GM18907 (cell line): ENCODE results near the gene LMX1A.

Experiments
- ATAC-seq: cut with Tn5 transposase; IDR thresholded peaks from one replicate; pipeline ENCODE4 v1.9.1; 2021; ENCODE audit warnings: mild to moderate bottlenecking, moderate library complexity; ENCODE audit not compliant: unreplicated experiment

LMX1A gene

GRCh38 chr1:165169729-165170128, 186.8 kb downstream of the LMX1A start:
- no peak for ATAC-seq

GRCh38 chr1:165169028-165169427, 187.5 kb downstream of the LMX1A start:
- no peak for ATAC-seq

- ATAC-seq: no peak
Observed at GRCh38 chr1:165168467-165168866, 188.0 kb downstream of the LMX1A start.

GRCh38 chr1:165162671-165163241, 193.8 kb downstream of the LMX1A start:
- no peak for ATAC-seq

- no peak for ATAC-seq
Observed at GRCh38 chr1:165161130-165161529, 195.4 kb downstream of the LMX1A start.

- ATAC-seq: no peak
Observed at GRCh38 chr1:165153182-165153581, 203.3 kb downstream of the LMX1A start.

- no peak for ATAC-seq
Observed at GRCh38 chr1:165152727-165153126, 203.8 kb downstream of the LMX1A start.

GRCh38 chr1:165152109-165152508, 204.4 kb downstream of the LMX1A start:
- no peak for ATAC-seq
